ENCODE measurements around the gene ZNF672. TPM values are rescaled to one million over a fixed set of nuclear protein-coding genes. Genes with fewer than 3 reads are reported as not detected.

Gene ZNF672
- total RNA-seq, 1 experiment from 2014 or later, result 27.6 TPM

DNA sequence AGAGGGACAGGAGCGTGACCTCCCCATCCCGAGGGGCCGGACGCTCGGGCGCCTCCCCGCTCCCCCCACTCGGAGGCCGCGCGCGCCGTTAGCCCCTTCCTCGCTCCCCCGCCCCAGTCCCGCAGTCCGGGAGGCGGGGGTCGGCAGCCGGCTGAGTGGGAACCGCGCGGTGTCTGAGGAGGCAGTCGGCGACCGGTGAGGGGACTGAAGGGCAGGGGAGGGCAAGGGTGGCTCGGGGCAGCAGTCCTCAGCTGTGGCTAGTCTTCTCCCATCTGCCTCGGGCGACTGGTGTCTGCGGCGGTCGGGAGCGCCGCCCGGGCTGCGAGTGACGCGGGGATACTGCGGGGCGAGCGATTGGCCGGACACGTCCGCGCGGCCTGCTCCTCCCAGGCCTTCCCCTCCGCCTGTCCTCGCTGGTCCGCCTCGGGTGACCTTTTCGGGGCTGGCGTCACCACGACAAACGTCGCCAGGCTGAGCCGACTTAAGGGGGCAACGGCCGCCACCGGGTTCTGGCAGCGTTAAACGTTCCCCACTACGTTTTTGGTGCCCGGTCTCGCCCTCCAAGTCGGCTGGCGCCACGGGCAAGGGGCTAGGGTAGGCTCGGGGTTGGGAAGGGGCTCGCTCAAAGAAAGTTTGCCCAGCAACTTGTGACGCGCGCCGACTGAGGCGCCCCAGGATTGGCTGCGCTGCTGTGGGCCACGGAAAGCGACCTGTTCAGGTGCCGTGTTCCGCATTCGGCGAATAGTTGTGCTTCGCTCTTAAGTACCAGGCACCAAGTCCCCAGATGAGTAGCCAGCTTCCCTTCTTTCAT is 538 bp downstream of the ZNF672 start (continued):
- TF ChIP-seq SIN3A (IDR thresholded peaks at IDR 0.05; ENCODE audit: low read depth), result no peak
- TF ChIP-seq TCF7L2 (IDR thresholded peaks at IDR 0.05; ENCODE audit: borderline replicate concordance, extremely low read depth, insufficient read depth, insufficient read length), result no peak
- no peak for TF ChIP-seq SRF (IDR thresholded peaks at IDR 0.05; ENCODE audit: low read depth)
- no peak for TF ChIP-seq EZH2 (IDR thresholded peaks at IDR 0.05)
- no peak for TF ChIP-seq EZH2phosphoT487 (IDR thresholded peaks at IDR 0.05; ENCODE audit: borderline replicate concordance)

- Histone ChIP-seq H3K9me2 (ENCODE audit: insufficient read depth) (no peaks in the 10 kb centered on the region), H3K27ac (ENCODE audit: low read depth, low read length) (peak overlapping the region; percentile 97), H3K79me2 (ENCODE audit: insufficient read depth, low read length) (peaks cover 37% of the 10 kb centered on the region), H2AFZ (ENCODE audit: low read depth, low read length, poor library complexity, severe bottlenecking) (no peak overlapping the region), H3K27me3 (ENCODE audit: insufficient read depth, low read length) (no peaks in the 10 kb centered on the region), H4K20me1 (ENCODE audit: insufficient read depth) (no peaks in the 10 kb centered on the region), H3K9ac (ENCODE audit: low read length) (peak overlapping the region; percentile 88), H3K4me3 (replicated peaks in 1 of 2; ENCODE audit: low read depth in 1 of 2, low read length in 2 of 2) (peak overlapping the region; percentile 69 to 84), H3K9me3 (ENCODE audit: control insufficient read depth in 1 of 2, insufficient read depth in 1 of 2, low read depth in 1 of 2, low read length in 2 of 2) (no peaks in the 10 kb centered on the region), H3K4me2 (ENCODE audit: low read length) (peak overlapping the region; percentile 84), H3K36me3 (ENCODE audit: control insufficient read depth in 1 of 2, insufficient read depth in 2 of 2, low read length in 2 of 2) (0 out of 4 replicates have a peak, but pooled peaks cover 0 to under 1% of the 10 kb centered on the region in 2 experiments), H3K4me1 (ENCODE audit: control insufficient read depth in 1 of 2, insufficient read depth in 2 of 2, low read length in 2 of 2) (peaks cover 5 to 24% of the 10 kb centered on the region in 2 experiments; a peak in 3 of 4 replicates)
- TF ChIP-seq FOSL1 (IDR thresholded peaks at IDR 0.05; ENCODE audit: low read depth) (no peak), EGR1 (IDR thresholded peaks at IDR 0.05; ENCODE audit: low read depth) (no peak), POLR2AphosphoS5 (IDR thresholded peaks at IDR 0.05; ENCODE audit: low read depth, low read length) (no peak), TCF7L2 (IDR thresholded peaks at IDR 0.05; ENCODE audit: borderline replicate concordance, extremely low read depth, insufficient read depth, insufficient read length) (no peak), JUND (IDR thresholded peaks at IDR 0.05) (no peak), ELF1 (IDR thresholded peaks at IDR 0.05; ENCODE audit: borderline replicate concordance, low read depth) (no peak), MAX (IDR thresholded peaks at IDR 0.05) (no peak)
- TF ChIP-seq, protein P1, sequence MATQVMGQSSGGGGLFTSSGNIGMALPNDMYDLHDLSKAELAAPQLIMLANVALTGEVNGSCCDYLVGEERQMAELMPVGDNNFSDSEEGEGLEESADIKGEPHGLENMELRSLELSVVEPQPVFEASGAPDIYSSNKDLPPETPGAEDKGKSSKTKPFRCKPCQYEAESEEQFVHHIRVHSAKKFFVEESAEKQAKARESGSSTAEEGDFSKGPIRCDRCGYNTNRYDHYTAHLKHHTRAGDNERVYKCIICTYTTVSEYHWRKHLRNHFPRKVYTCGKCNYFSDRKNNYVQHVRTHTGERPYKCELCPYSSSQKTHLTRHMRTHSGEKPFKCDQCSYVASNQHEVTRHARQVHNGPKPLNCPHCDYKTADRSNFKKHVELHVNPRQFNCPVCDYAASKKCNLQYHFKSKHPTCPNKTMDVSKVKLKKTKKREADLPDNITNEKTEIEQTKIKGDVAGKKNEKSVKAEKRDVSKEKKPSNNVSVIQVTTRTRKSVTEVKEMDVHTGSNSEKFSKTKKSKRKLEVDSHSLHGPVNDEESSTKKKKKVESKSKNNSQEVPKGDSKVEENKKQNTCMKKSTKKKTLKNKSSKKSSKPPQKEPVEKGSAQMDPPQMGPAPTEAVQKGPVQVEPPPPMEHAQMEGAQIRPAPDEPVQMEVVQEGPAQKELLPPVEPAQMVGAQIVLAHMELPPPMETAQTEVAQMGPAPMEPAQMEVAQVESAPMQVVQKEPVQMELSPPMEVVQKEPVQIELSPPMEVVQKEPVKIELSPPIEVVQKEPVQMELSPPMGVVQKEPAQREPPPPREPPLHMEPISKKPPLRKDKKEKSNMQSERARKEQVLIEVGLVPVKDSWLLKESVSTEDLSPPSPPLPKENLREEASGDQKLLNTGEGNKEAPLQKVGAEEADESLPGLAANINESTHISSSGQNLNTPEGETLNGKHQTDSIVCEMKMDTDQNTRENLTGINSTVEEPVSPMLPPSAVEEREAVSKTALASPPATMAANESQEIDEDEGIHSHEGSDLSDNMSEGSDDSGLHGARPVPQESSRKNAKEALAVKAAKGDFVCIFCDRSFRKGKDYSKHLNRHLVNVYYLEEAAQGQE (IDR thresholded peaks at IDR 0.05; ENCODE audit: low read depth), result no peak
- no peak for DNase-seq (ENCODE audit: low read depth, low spot score)
- BruUV-seq (replicated peaks), result no TSS peak
- no peak for ATAC-seq
- intact Hi-C loops (cut with micrococcal nuclease), result no loop called here
- ChIA-PET CTCF (interaction anchor here (2.3 to 2.9 kb wide), 2 partner anchors 19 to 34 kb away, joined by 6 to 24 read pairs; partner anchors contain the start of gene ZNF692), POLR2A (interaction anchor here (3.1 to 4.4 kb wide), 2 partner anchors 12 to 20 kb away, joined by 44 to 49 read pairs; partner anchors contain the start of genes SH3BP5L and ZNF692), RAD21 (ENCODE audit: low non-redundant PET in 1 of 2, low total read pairs in 2 of 2, uncharacterized antibody in 2 of 2, unreplicated experiment in 2 of 2) (no interaction called here)
Observed at GRCh38 chr1:248839168-248839555, 1.1 kb downstream of the ZNF672 start.
